T-helper 2 cell treated with Interferon-gamma antibody and Interleukin-4, amounts not matched to agents 5 μg/mL and 100 μg/mL, for 36 hours (primary cell): Measurements from ENCODE around the gene GPR32.
A peak's percentile ranks its signal among the peaks of the same experiment; 100 is the strongest.
"Not testable (repeated sequence)": the region's sequence is repeated elsewhere in the genome, so short reads cannot be mapped to it uniquely, and the experiment has no call there.

ENCODE experiments used
- DNase-seq: peaks from one replicate; pipeline ENCODE4 v3.0.0; 2021; ENCODE audit warnings: low spot score
- H3K27ac Mint-ChIP-seq: one replicate; pipeline ENCODE4 v1.8.0; 2021; ENCODE audit warnings: mild to moderate bottlenecking, mixed read lengths
- H3K27me3 Mint-ChIP-seq: one replicate; pipeline ENCODE4 v1.8.0; 2021; ENCODE audit warnings: low read depth, mixed read lengths
- H3K36me3 Mint-ChIP-seq: one replicate; pipeline ENCODE4 v1.8.0; 2021; ENCODE audit warnings: low read depth, mixed read lengths
- H3K4me1 Mint-ChIP-seq: one replicate; pipeline ENCODE4 v1.8.0; 2021; ENCODE audit warnings: low read depth, mixed read lengths
- H3K4me3 Mint-ChIP-seq: one replicate; pipeline ENCODE4 v1.8.0; 2022; ENCODE audit warnings: mild to moderate bottlenecking, moderate library complexity, mixed read lengths
- H3K9me3 Mint-ChIP-seq: one replicate; pipeline ENCODE4 v1.8.0; 2021; ENCODE audit warnings: mixed read lengths

The GPR32 gene

GRCh38 chr19:50795664-50796073 lies 25.4 kb downstream of the GPR32 start:
- Mint-ChIP-seq H3K4me1 (peaks cover 6% of the 10 kb centered on the region), H3K9me3 (no peaks in the 10 kb centered on the region), H3K27ac (peak overlapping the region; percentile 52), H3K27me3 (no peaks in the 10 kb centered on the region), H3K4me3 (no peak overlapping the region), H3K36me3 (peaks cover 26% of the 10 kb centered on the region)
- DNase-seq = no peak

GRCh38 chr19:50796128-50796633 lies 25.9 kb downstream of the GPR32 start:
- DNase-seq = no peak
- Mint-ChIP-seq H3K27ac (peak overlapping the region; percentile 52), H3K27me3 (no peaks in the 10 kb centered on the region), H3K36me3 (peaks cover 31% of the 10 kb centered on the region), H3K4me1 (peaks cover 6% of the 10 kb centered on the region), H3K4me3 (no peak overlapping the region), H3K9me3 (no peaks in the 10 kb centered on the region)

- DNase-seq = no peak
- Mint-ChIP-seq H3K36me3 (peaks cover 35% of the 10 kb centered on the region), H3K9me3 (no peaks in the 10 kb centered on the region), H3K27ac (no peak overlapping the region), H3K4me1 (peaks cover 6% of the 10 kb centered on the region), H3K4me3 (no peak overlapping the region), H3K27me3 (no peaks in the 10 kb centered on the region)
Measured at GRCh38 chr19:50796634-50797428, 26.6 kb downstream of the GPR32 start.

- no peak overlapping the region for H3K4me3 Mint-ChIP-seq
Measured at GRCh38 chr19:50797429-50797780, 27.1 kb downstream of the GPR32 start.

GRCh38 chr19:50797781-50798658 lies 27.8 kb downstream of the GPR32 start:
- Mint-ChIP-seq H3K36me3 (peaks cover 44% of the 10 kb centered on the region), H3K27me3 (no peaks in the 10 kb centered on the region), H3K9me3 (no peaks in the 10 kb centered on the region), H3K4me3 (no peak overlapping the region), H3K27ac (no peak overlapping the region), H3K4me1 (peaks cover 12% of the 10 kb centered on the region)
- no peak for DNase-seq

More at GRCh38 chr19:50797429-50797780, 27.1 kb downstream of the GPR32 start:
- Mint-ChIP-seq H3K4me1 (peaks cover 8% of the 10 kb centered on the region), H3K27ac (no peak overlapping the region), H3K9me3 (no peaks in the 10 kb centered on the region), H3K36me3 (peaks cover 40% of the 10 kb centered on the region), H3K27me3 (no peaks in the 10 kb centered on the region)
- no peak for DNase-seq

- H3K4me1 Mint-ChIP-seq = peaks cover 14% of the 10 kb centered on the region
- no peak overlapping the region for H3K4me3 Mint-ChIP-seq
- H3K9me3 Mint-ChIP-seq = no peaks in the 10 kb centered on the region
- H3K27me3 Mint-ChIP-seq = no peaks in the 10 kb centered on the region
- no peak for DNase-seq
- peaks cover 52% of the 10 kb centered on the region for H3K36me3 Mint-ChIP-seq
- no peak overlapping the region for H3K27ac Mint-ChIP-seq
Measured at GRCh38 chr19:50798659-50799546, 28.6 kb downstream of the GPR32 start.

GRCh38 chr19:50799547-50799851 lies 29.2 kb downstream of the GPR32 start:
- Mint-ChIP-seq H3K27ac (no peak overlapping the region), H3K36me3 (peaks cover 53% of the 10 kb centered on the region), H3K27me3 (no peaks in the 10 kb centered on the region), H3K4me1 (peaks cover 10% of the 10 kb centered on the region), H3K4me3 (no peak overlapping the region), H3K9me3 (no peaks in the 10 kb centered on the region)
- DNase-seq = no peak

- H3K9me3 Mint-ChIP-seq = no peaks in the 10 kb centered on the region
- peak overlapping the region; percentile 6 for H3K4me3 Mint-ChIP-seq
- peaks cover 50% of the 10 kb centered on the region for H3K36me3 Mint-ChIP-seq
- peaks cover 14% of the 10 kb centered on the region for H3K4me1 Mint-ChIP-seq
- DNase-seq = no peak
- no peaks in the 10 kb centered on the region for H3K27me3 Mint-ChIP-seq
- peak overlapping the region; percentile 52 for H3K27ac Mint-ChIP-seq
Measured at GRCh38 chr19:50801107-50801506, 30.8 kb downstream of the GPR32 start.

- H3K27me3 Mint-ChIP-seq = no peaks in the 10 kb centered on the region
- peak overlapping the region; percentile 100 for H3K27ac Mint-ChIP-seq
- peaks cover 18% of the 10 kb centered on the region for H3K4me1 Mint-ChIP-seq
- DNase-seq = no peak
- H3K9me3 Mint-ChIP-seq = no peaks in the 10 kb centered on the region
- H3K4me3 Mint-ChIP-seq = peak overlapping the region; percentile 97
- H3K36me3 Mint-ChIP-seq = peaks cover 37% of the 10 kb centered on the region
Measured at GRCh38 chr19:50803633-50804419, 33.6 kb downstream of the GPR32 start.

GRCh38 chr19:50804420-50805272 lies 34.4 kb downstream of the GPR32 start:
- Mint-ChIP-seq H3K4me3 (peak overlapping the region; percentile 97), H3K9me3 (no peaks in the 10 kb centered on the region), H3K27ac (peak overlapping the region; percentile 100), H3K27me3 (peaks cover under 1% of the 10 kb centered on the region), H3K4me1 (peaks cover 18% of the 10 kb centered on the region), H3K36me3 (peaks cover 37% of the 10 kb centered on the region)
- DNase-seq = peak; percentile 98

- H3K27me3 Mint-ChIP-seq = peaks cover 3% of the 10 kb centered on the region
- H3K36me3 Mint-ChIP-seq = peaks cover 4% of the 10 kb centered on the region
Measured at GRCh38 chr19:50808856-50809255, 38.6 kb downstream of the GPR32 start.

GRCh38 chr19:50811622-50812238 lies 41.5 kb downstream of the GPR32 start:
- not testable (repeated sequence) for H3K36me3 Mint-ChIP-seq, DNase-seq, H3K27me3 Mint-ChIP-seq, H3K4me1 Mint-ChIP-seq, H3K9me3 Mint-ChIP-seq, H3K27ac Mint-ChIP-seq, H3K4me3 Mint-ChIP-seq

More at GRCh38 chr19:50808856-50809255, 38.6 kb downstream of the GPR32 start:
- no peak for DNase-seq
- Mint-ChIP-seq H3K9me3 (no peaks in the 10 kb centered on the region), H3K27ac (no peak overlapping the region), H3K4me3 (no peak overlapping the region), H3K4me1 (peaks cover 8% of the 10 kb centered on the region)
